Measurements from ENCODE around the gene PPA2. TPM values are rescaled to one million over a fixed set of nuclear protein-coding genes. Genes with fewer than 3 reads are reported as not detected.

The PPA2 gene
- polyA plus RNA-seq, 1 donor from 2014 or later: 151 TPM

DNA sequence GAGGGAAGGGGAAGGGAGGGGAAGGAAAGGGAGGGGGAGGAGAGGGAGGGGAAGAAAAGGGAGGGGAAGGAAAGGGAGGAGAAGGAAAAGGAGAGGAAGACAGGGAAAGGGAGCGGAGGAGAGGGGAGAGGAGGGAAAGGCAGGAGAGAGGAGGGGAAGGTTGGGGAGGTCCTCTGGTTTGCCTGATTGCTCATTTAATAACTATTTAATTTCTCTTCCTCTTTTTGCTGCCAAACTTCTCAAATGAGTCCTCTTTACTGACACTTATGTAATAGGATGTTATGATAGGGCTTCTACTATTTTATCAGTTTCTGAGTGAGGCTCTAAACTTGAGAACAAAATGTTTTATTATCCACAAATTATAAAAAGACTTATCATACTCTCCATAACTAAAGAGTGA, 35.4 kb upstream of the PPA2 start:
- Histone ChIP-seq H3K36me3 (ENCODE audit: insufficient read depth, low read length) (no peaks in the 10 kb centered on the region), H3K27ac (ENCODE audit: low read length) (no peak overlapping the region), H3K4me2 (ENCODE audit: low read length) (no peak overlapping the region), H3K4me3 (ENCODE audit: low read length) (no peak overlapping the region), H3F3A (ENCODE audit: insufficient read depth, low read length, poor library complexity, severe bottlenecking) (no peaks in the 10 kb centered on the region), H3K27me3 (ENCODE audit: insufficient read depth, low read depth, low read length) (no peaks in the 10 kb centered on the region), H3K79me2 (replicated peaks; ENCODE audit: insufficient read depth, low read length) (no peaks in the 10 kb centered on the region), H2AFZ (ENCODE audit: low read depth, low read length) (no peak overlapping the region), H4K20me1 (ENCODE audit: insufficient read depth) (no peaks in the 10 kb centered on the region), H3K9ac (ENCODE audit: low read length) (no peak overlapping the region), H3K9me2 (ENCODE audit: insufficient read depth, low read length) (no peaks in the 10 kb centered on the region), H3K9me3 (ENCODE audit: low read length) (no peaks in the 10 kb centered on the region)
- TF ChIP-seq EZH2 (IDR thresholded peaks at IDR 0.05; ENCODE audit: borderline replicate concordance, insufficient read depth, low read length, poor library complexity, severe bottlenecking) (no peak), CTCF (IDR thresholded peaks at IDR 0.05; ENCODE audit: poor library complexity, severe bottlenecking) (no peak), POLR2AphosphoS5 (IDR thresholded peaks at IDR 0.05) (no peak), SMC3 (conservative IDR thresholded peaks at IDR 0.05; ENCODE audit: poor library complexity) (no peak), EP300 (conservative IDR thresholded peaks at IDR 0.05; ENCODE audit: poor library complexity, severe bottlenecking) (no peak), MXI1 (conservative IDR thresholded peaks at IDR 0.05; ENCODE audit: poor library complexity, severe bottlenecking) (no peak), TAF1 (IDR thresholded peaks at IDR 0.05; ENCODE audit: low read depth) (no peak), RAD21 (conservative IDR thresholded peaks at IDR 0.05) (no peak)
- TF ChIP-seq, protein P1, sequence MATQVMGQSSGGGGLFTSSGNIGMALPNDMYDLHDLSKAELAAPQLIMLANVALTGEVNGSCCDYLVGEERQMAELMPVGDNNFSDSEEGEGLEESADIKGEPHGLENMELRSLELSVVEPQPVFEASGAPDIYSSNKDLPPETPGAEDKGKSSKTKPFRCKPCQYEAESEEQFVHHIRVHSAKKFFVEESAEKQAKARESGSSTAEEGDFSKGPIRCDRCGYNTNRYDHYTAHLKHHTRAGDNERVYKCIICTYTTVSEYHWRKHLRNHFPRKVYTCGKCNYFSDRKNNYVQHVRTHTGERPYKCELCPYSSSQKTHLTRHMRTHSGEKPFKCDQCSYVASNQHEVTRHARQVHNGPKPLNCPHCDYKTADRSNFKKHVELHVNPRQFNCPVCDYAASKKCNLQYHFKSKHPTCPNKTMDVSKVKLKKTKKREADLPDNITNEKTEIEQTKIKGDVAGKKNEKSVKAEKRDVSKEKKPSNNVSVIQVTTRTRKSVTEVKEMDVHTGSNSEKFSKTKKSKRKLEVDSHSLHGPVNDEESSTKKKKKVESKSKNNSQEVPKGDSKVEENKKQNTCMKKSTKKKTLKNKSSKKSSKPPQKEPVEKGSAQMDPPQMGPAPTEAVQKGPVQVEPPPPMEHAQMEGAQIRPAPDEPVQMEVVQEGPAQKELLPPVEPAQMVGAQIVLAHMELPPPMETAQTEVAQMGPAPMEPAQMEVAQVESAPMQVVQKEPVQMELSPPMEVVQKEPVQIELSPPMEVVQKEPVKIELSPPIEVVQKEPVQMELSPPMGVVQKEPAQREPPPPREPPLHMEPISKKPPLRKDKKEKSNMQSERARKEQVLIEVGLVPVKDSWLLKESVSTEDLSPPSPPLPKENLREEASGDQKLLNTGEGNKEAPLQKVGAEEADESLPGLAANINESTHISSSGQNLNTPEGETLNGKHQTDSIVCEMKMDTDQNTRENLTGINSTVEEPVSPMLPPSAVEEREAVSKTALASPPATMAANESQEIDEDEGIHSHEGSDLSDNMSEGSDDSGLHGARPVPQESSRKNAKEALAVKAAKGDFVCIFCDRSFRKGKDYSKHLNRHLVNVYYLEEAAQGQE (IDR thresholded peaks at IDR 0.05; ENCODE audit: borderline replicate concordance): no peak

GRCh38 chr4:105504744-105505143, 30.9 kb upstream of the PPA2 start:
- Histone ChIP-seq H3K4me2 (ENCODE audit: low read length) (no peak overlapping the region), H3K36me3 (ENCODE audit: insufficient read depth, low read length) (no peaks in the 10 kb centered on the region), H2AFZ (ENCODE audit: low read depth, low read length) (no peak overlapping the region), H4K20me1 (ENCODE audit: insufficient read depth) (no peaks in the 10 kb centered on the region), H3K9me3 (ENCODE audit: low read length) (no peaks in the 10 kb centered on the region), H3K4me3 (ENCODE audit: low read length) (no peak overlapping the region), H3K9me2 (ENCODE audit: insufficient read depth, low read length) (no peaks in the 10 kb centered on the region), H3K79me2 (replicated peaks; ENCODE audit: insufficient read depth, low read length) (no peaks in the 10 kb centered on the region), H3K27ac (ENCODE audit: low read length) (no peak overlapping the region), H3K27me3 (ENCODE audit: insufficient read depth, low read depth, low read length) (no peaks in the 10 kb centered on the region), H3K9ac (ENCODE audit: low read length) (no peak overlapping the region), H3F3A (ENCODE audit: insufficient read depth, low read length, poor library complexity, severe bottlenecking) (no peaks in the 10 kb centered on the region)
- TF ChIP-seq POLR2AphosphoS5 (IDR thresholded peaks at IDR 0.05) (no peak), MXI1 (conservative IDR thresholded peaks at IDR 0.05; ENCODE audit: poor library complexity, severe bottlenecking) (no peak), RAD21 (conservative IDR thresholded peaks at IDR 0.05) (no peak), SMC3 (conservative IDR thresholded peaks at IDR 0.05; ENCODE audit: poor library complexity) (no peak), EZH2 (IDR thresholded peaks at IDR 0.05; ENCODE audit: borderline replicate concordance, insufficient read depth, low read length, poor library complexity, severe bottlenecking) (no peak), CTCF (IDR thresholded peaks at IDR 0.05; ENCODE audit: poor library complexity, severe bottlenecking) (no peak), TAF1 (IDR thresholded peaks at IDR 0.05; ENCODE audit: low read depth) (no peak), EP300 (conservative IDR thresholded peaks at IDR 0.05; ENCODE audit: poor library complexity, severe bottlenecking) (no peak)
- TF ChIP-seq, protein P1 (IDR thresholded peaks at IDR 0.05; ENCODE audit: borderline replicate concordance): no peak

Measured in neural cell (in vitro differentiated cells).